ENCODE data around the gene GALNT5.

- TF ChIP-seq, protein P1, sequence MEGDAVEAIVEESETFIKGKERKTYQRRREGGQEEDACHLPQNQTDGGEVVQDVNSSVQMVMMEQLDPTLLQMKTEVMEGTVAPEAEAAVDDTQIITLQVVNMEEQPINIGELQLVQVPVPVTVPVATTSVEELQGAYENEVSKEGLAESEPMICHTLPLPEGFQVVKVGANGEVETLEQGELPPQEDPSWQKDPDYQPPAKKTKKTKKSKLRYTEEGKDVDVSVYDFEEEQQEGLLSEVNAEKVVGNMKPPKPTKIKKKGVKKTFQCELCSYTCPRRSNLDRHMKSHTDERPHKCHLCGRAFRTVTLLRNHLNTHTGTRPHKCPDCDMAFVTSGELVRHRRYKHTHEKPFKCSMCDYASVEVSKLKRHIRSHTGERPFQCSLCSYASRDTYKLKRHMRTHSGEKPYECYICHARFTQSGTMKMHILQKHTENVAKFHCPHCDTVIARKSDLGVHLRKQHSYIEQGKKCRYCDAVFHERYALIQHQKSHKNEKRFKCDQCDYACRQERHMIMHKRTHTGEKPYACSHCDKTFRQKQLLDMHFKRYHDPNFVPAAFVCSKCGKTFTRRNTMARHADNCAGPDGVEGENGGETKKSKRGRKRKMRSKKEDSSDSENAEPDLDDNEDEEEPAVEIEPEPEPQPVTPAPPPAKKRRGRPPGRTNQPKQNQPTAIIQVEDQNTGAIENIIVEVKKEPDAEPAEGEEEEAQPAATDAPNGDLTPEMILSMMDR (IDR thresholded peaks at IDR 0.05): no peak
- TF ChIP-seq POLR2AphosphoS5 (IDR thresholded peaks at IDR 0.05) (no peak), POLR2A (IDR thresholded peaks at IDR 0.05) (no peak), EP300 (IDR thresholded peaks at IDR 0.05) (no peak)
Observed at GRCh38 chr2:157281316-157281715, 23.8 kb downstream of the GALNT5 start.

Data from suprapubic skin (tissue), 4 donors.